HK-2 (cell line): ENCODE data around the gene FOXN4.
"Not testable (repeated sequence)": the region's sequence is repeated elsewhere in the genome, so short reads cannot be mapped to it uniquely, and the experiment has no call there.

Source experiments
- DNase-seq: peaks from one replicate; pipeline ENCODE4 v3.0.0-alpha.2; 2018; ENCODE audit not compliant: unreplicated experiment

Gene FOXN4, protein sequence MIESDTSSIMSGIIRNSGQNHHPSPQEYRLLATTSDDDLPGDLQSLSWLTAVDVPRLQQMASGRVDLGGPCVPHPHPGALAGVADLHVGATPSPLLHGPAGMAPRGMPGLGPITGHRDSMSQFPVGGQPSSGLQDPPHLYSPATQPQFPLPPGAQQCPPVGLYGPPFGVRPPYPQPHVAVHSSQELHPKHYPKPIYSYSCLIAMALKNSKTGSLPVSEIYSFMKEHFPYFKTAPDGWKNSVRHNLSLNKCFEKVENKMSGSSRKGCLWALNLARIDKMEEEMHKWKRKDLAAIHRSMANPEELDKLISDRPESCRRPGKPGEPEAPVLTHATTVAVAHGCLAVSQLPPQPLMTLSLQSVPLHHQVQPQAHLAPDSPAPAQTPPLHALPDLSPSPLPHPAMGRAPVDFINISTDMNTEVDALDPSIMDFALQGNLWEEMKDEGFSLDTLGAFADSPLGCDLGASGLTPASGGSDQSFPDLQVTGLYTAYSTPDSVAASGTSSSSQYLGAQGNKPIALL

DNA sequence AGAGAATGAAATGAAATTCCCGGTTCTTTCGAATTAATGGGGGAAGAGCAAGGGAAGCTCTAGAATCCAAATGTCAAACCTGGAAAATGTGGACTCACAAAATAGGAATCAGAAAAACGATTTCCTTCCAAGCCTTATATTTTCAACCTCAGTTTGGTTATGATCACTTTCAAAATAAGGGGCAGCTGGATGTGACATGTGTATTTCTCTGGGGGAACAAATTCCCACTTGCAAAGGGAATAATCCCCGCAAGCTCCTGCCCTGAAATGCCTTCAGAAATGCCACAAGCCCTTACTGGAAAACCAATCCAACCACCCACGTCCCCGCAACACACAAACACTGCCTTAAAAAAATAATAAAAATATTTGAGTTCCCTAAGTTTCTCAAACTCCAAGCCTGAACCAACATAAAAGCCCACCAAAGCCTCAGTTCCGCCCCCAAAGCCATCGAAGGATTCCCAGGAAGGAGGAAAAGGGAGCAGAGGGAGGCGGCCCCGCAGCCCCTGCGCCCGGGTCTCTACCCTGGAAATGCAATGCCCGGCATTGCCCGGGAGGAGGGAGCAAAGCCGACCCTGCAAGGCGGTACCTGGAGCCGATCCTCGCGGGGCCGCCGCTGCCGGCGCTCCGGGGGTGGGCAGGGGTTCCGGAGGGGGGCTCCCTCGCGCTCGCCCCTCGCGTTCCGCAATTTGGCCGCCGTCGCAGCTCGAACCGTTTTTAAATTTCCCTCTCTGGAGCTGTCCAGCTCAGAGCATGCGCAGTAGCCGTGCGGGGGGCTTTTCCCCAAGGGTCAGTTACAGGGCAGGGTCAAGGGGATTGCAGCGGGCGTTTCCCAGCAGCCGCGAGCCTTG, at the start of gene FOXN4:
Gene FOXN4 (minus strand): TSS at position 751 of the 847 bp plus-strand sequence. CDS start 963 bp downstream, outside the sequence.
- DNase-seq: no peak

DNA sequence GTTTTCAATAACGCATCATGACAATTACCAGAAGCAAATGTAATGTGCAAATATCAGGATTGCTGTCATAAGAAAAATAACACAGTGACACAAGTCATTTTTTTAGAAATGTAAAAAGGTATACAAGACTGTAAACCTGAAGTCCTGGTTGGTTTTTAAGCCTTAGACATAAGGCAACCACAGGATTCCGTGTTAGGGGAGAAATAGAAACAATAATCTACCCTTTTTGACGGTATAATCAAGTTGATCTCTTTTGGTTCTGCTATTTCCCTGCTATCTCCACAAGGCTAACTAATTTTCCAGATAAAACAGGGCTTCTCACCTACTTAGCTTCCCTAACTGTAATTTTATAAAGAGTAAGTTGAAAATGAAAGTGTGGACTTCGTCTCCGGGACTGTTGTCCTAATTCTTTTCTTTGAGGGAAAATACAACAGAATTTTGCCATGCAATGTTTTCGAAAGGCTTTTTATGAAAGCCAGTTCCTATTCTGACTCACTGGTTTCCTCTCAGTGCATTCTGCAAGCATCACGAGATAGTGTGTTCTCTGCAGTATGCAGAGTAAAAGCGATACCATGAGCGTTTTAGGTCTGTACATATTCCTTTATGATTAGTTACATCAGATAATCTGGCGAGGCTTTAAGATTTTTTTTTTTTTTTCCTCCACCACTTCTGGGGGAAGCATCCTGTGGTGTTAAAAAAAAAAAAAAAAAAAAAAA, 49.2 kb upstream of the FOXN4 start:
- no peak for DNase-seq

DNA sequence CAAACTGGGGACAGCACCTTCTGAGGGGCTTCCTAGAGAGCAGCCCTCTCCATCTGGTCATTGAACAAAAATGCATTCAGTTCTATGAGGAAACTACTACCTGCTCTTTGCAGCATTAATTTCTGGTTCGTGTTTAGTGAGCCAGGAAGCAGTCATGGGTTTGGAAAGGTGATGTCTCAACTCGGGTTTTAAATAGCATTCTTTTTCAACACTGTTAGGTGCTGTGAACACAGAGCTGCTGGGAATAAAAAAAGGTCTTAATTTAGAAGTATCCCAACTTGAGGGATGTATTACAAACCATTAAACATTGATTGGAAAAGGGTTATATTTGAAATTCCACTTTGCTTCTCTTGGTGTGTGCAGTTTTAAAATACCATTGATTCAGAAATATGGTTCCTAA, 47.9 kb upstream of the FOXN4 start:
- DNase-seq: no peak

DNA sequence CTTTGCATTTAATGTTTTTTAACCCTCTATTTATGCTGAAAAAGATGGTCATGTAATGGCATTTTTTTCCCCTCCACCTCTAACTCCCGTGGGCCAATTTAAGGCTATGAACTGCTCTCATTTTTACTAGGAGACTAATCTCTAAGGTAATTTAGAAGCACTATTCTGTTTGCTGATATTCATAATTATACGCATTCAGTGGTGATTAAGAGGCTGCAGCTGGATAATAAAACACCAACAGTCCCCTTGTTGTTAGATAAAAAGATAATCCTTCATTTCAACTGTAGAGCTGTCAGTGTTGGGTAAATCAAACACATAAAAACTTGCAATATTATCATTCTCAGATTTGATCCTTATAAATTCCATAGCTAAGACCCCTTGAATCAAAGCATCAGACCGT, 47.5 kb upstream of the FOXN4 start:
- no peak for DNase-seq

DNA sequence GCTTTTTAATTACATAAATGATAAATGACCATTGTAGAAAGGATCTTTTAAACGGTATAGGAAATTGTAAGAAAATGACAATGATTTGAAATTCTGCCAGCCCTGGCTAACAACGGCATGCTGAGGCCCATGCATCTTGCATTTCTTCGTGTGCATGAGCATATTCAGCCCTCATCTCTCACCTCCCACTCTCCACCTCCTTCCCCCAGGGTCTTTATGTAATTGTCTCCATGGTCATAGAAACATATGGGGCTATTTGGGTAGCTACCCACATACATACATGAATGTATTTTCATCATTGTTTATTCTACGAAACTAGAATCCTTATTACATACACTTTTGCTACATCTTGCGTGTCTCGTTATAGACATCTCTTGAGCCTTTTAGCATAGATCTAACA, 43.1 kb upstream of the FOXN4 start:
- no peak for DNase-seq

- no peak for DNase-seq
These were observed 38.5 kb upstream of the FOXN4 start, which contains the start of gene MYO1H for GRCh38 chr12:109347589-109347988. MYO1H (plus strand) TSS chr12:109347900; CDS start chr12:109347961, 61 bp downstream.

GRCh38 chr12:109346920-109347319, 37.8 kb upstream of the FOXN4 start:
- no peak for DNase-seq

DNA sequence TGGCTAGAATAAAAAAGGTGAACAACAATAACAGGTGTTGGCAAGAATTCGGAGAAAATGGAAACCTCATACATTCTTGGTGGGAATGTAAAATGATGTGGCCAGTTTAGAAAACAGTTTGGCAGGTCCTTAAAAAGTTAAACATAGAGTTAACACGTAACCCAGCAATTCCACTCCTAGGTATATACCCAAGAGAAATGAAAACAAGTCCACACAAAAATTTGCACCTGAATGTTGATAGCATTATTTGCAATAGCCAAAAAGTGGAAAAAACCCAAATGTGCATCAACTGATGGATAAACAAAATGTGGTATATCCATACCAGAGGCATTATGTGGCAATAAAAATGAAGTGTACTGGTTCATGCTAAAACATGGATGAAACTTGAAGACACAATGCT, 36.3 kb upstream of the FOXN4 start:
- no peak for DNase-seq

- DNase-seq: no peak
These were observed 34.6 kb upstream of the FOXN4 start for GRCh38 chr12:109343677-109344076.

DNA sequence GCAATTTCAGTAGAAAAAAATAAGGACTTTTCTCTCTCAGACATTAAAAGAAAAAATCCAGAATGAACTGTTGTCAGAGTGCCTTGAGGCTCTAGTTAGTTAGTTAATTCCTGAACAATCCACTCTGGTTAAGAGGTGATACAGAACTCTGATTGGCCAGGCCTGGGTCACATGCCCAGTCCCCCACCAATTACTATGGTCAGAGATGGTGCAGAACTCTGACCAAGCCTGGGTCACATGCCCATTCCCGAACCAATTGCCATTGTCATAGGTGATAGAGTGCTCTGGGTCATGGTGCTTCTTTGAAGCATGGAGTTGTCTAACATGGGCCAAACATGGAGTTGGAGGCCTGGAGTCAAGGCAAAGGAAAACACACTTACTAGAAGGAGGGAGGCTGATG, 27.5 kb upstream of the FOXN4 start:
- DNase-seq: no peak

GRCh38 chr12:109334887-109335286, 25.8 kb upstream of the FOXN4 start:
- no peak for DNase-seq

GRCh38 chr12:109331301-109331952, 22.3 kb upstream of the FOXN4 start:
- DNase-seq: no peak

- no peak for DNase-seq
These were observed 21.5 kb upstream of the FOXN4 start for GRCh38 chr12:109330282-109331230.

DNA sequence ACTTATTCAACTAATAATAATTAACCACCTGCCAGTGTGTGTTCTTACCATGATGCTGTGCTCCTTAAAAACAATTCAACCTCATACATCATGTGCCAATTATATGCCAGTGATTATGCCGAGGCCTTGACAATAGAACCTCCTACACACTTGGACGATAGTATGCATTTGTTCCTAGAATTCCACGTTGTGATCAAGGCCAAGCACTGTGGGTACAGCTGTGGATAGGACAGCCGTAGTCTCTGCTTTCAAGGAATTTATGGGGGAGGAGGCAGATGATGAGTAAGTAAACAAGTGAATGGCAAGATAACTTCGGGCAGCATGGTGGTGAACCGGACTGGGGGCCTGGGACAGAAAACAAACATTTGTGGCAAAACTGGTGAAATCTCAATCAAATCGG, 20.6 kb upstream of the FOXN4 start:
- no peak for DNase-seq

GRCh38 chr12:109329003-109329402, 19.9 kb upstream of the FOXN4 start:
- DNase-seq: no peak

DNA sequence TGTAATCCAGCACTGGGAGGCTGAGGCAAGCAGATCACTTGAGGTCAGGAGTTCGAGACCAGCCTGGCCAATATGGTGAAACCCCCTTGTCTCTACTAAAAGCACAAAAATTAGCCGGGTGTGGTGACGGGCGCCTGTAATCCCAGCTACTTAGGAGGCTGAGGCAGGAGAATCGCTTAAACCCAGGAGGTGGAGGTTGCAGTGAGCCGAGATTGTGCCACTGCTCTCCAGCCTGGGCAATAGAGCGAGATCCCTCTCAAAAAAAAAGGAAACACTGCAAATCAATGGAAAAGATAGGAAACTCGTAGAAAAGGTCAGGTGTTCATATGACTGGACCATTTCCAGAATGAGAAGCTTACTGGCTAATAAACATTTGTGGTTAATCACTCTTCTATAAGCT, 12.2 kb upstream of the FOXN4 start:
- DNase-seq: not testable (repeated sequence)

GRCh38 chr12:109310247-109311125, 1.4 kb upstream of the FOXN4 start:
- DNase-seq: no peak

DNA sequence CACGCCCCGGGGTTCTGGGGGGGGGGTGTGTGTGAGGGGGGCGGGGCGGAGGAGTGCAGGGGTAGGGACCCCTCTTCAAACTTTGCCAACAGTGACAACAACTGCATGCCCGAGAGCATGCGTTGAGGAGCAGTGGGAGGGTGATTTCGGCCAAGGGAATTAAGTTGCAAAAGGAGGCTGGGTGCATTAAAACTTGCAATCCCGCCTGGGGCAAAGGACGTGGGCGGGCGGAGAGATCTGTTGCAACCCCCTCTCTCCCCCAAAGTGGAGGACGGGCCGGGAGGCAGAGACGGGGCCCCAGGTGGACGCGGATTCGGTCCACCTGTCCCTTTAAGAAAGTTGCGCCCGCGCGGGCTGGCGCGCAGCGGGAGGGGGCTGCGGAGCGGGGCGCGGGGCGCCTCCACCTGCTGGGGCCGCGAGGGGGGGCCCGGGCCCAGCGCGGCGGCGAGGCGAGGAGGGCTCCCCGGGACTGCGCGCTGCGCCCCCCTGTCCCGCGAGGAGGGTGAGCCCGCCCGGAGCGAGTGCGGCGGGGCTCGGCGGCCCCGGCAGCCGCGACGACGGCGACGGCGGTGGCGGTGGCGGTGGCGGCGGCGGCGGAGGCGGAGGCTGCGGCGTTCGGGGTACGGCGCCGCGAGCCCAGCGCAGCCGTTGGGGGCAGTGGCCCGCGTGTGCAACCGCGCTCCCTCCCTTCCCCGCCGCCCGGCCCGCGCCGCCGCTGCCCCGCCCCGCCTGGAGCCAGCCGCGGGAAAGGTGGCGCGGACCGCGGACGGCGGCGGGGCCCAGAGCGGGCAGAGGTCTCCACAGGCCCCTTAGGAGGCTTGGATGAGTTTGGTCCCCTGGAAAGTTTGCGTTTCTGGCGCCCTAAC, 530 bp upstream of the FOXN4 start:
- DNase-seq: no peak
